KG1 (cell line): ENCODE measurements around the gene CERK.
"Not testable (repeated sequence)": the region's sequence is repeated elsewhere in the genome, so short reads cannot be mapped to it uniquely, and the experiment has no call there.

Source experiments
- DNase-seq: peaks from one replicate; lab custom pipeline; 2025; lab: John Stamatoyannopoulos, UW

Gene CERK

GRCh38 chr22:46646531-46647215 lies 91.4 kb downstream of the CERK start:
- DNase-seq = no peak

- DNase-seq = not testable (repeated sequence)
These were observed 95.1 kb downstream of the CERK start for GRCh38 chr22:46642840-46643480.

- DNase-seq = no peak
These were observed 96.2 kb downstream of the CERK start for GRCh38 chr22:46641811-46642266.

GRCh38 chr22:46640293-46641055 lies 97.6 kb downstream of the CERK start:
- no peak for DNase-seq

GRCh38 chr22:46639843-46640242 lies 98.2 kb downstream of the CERK start:
- no peak for DNase-seq

GRCh38 chr22:46638601-46639431 lies 99.2 kb downstream of the CERK start:
- DNase-seq = no peak

- DNase-seq = no peak
These were observed 100.1 kb downstream of the CERK start for GRCh38 chr22:46637711-46638600.

- DNase-seq = no peak
These were observed 101.6 kb downstream of the CERK start for GRCh38 chr22:46636221-46637002.

GRCh38 chr22:46635756-46636155 lies 102.3 kb downstream of the CERK start:
- DNase-seq = no peak

- DNase-seq = not testable (repeated sequence)
These were observed 102.9 kb downstream of the CERK start for GRCh38 chr22:46634973-46635685.
